ENCODE results near the gene SLC20A1. TPM values are rescaled to one million over a fixed set of nuclear protein-coding genes. Genes with fewer than 3 reads are reported as not detected.

The SLC20A1 gene
- total RNA-seq, 1 donor from 2014 or later: 43.5 TPM

DNA sequence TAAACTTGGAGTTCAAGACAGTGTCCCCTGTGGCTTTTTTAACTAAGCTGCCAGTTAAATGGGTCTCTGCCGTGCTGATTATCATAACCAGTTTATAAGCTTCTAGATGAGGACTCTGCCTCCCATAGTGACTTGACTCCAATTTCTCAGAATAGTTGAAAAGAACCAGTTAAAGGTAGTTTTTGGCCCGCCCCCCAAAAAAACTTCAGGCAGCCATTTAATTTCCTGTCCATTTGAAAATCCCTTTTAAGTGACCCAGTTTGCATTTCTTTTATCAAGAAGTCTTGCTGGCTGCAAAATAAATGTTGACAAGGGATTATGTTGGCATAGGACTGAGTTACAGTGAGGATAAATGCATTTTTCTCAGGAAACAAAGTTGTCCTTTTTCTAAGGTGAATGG is 2.3 kb downstream of the SLC20A1 start:
- peak overlapping the region; percentile 92 for H3K4me3 ChIP-seq
- intact Hi-C loops (cut with DNase I): no loop called here
- no peak overlapping the region for H3K27ac ChIP-seq
- H3K36me3 ChIP-seq: peaks cover 59% of the 10 kb centered on the region
- no peak for ATAC-seq
- TF ChIP-seq, protein P1, sequence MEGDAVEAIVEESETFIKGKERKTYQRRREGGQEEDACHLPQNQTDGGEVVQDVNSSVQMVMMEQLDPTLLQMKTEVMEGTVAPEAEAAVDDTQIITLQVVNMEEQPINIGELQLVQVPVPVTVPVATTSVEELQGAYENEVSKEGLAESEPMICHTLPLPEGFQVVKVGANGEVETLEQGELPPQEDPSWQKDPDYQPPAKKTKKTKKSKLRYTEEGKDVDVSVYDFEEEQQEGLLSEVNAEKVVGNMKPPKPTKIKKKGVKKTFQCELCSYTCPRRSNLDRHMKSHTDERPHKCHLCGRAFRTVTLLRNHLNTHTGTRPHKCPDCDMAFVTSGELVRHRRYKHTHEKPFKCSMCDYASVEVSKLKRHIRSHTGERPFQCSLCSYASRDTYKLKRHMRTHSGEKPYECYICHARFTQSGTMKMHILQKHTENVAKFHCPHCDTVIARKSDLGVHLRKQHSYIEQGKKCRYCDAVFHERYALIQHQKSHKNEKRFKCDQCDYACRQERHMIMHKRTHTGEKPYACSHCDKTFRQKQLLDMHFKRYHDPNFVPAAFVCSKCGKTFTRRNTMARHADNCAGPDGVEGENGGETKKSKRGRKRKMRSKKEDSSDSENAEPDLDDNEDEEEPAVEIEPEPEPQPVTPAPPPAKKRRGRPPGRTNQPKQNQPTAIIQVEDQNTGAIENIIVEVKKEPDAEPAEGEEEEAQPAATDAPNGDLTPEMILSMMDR (IDR thresholded peaks at IDR 0.05): no peak
- no peaks in the 10 kb centered on the region for H3K27me3 ChIP-seq (ENCODE audit: low read depth)
- no peaks in the 10 kb centered on the region for H3K9me3 ChIP-seq
- peaks cover 40% of the 10 kb centered on the region for H3K4me1 ChIP-seq
- DNase-seq: no peak

DNA sequence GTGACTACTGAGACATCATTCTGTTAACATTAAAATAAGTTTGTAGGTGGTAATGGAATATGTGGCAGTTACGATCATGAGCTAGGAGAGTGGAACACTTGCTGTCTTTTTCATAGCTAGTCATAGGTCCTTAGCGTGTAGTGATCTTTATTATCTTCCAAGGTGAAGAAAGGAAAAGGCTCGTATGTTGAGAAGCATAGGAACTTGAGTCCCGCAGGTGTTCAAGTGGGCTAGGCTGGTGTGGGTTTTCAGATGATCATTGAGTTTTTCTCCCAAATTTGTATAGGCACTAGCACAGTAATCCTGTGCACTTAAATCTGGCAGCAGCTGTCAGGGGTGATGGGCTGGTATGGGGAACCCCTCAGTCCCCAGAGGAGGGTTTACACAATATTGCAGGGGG is 10.9 kb downstream of the SLC20A1 start:
- DNase-seq (no peak), ATAC-seq (no peak)
- Histone ChIP-seq H3K36me3 (peaks cover 100% of the 10 kb centered on the region), H3K4me1 (peaks cover 6% of the 10 kb centered on the region), H3K27me3 (ENCODE audit: low read depth) (no peaks in the 10 kb centered on the region), H3K9me3 (no peaks in the 10 kb centered on the region), H3K4me3 (no peak overlapping the region), H3K27ac (no peak overlapping the region)
- TF ChIP-seq, protein P1 (IDR thresholded peaks at IDR 0.05): no peak
- intact Hi-C loops (cut with DNase I): no loop called here

DNA sequence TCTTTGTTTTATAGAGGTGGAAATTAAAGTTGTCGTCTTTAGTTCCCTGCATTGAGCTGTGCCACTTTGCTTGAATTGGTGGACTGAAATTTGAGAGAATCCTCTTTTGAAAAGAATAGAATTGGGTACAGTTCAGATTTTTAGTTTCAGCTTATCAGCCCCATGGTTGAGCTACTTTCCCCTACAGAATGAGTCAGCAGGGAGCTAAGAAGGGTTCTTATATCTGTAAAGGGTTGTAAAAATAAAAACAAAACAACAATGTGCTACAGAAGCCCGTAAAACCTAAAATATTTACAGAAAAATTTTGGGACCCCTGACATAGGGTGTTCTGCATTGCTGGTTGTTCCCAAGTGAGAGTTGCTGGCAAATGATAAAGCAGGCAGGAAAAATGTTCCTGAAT is 12.6 kb downstream of the SLC20A1 start:
- no peak for ATAC-seq
- no peaks in the 10 kb centered on the region for H3K27me3 ChIP-seq (ENCODE audit: low read depth)
- no peak overlapping the region for H3K4me3 ChIP-seq
- no peak overlapping the region for H3K27ac ChIP-seq
- H3K4me1 ChIP-seq: peaks cover 12% of the 10 kb centered on the region
- DNase-seq: no peak
- H3K9me3 ChIP-seq: no peaks in the 10 kb centered on the region
- intact Hi-C loops (cut with DNase I): no loop called here
- TF ChIP-seq, protein P1 (IDR thresholded peaks at IDR 0.05): no peak
- H3K36me3 ChIP-seq: peaks cover 100% of the 10 kb centered on the region

DNA sequence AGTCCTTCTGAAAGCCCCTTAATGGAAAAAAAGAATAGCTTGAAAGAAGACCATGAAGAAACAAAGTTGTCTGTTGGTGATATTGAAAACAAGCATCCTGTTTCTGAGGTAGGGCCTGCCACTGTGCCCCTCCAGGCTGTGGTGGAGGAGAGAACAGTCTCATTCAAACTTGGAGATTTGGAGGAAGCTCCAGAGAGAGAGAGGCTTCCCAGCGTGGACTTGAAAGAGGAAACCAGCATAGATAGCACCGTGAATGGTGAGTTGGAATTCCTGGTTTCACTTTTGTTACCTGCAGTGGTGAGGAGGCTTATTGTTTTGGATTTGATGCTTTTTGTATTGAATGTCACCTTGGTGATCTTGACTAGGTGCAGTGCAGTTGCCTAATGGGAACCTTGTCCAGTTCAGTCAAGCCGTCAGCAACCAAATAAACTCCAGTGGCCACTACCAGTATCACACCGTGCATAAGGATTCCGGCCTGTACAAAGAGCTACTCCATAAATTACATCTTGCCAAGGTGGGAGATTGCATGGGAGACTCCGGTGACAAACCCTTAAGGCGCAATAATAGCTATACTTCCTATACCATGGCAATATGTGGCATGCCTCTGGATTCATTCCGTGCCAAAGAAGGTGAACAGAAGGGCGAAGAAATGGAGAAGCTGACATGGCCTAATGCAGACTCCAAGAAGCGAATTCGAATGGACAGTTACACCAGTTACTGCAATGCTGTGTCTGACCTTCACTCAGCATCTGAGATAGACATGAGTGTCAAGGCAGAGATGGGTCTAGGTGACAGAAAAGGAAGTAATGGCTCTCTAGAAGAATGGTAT is 13.3 kb downstream of the SLC20A1 start:
- DNase-seq (no peak), ATAC-seq (no peak)
- Histone ChIP-seq H3K4me1 (peaks cover 12% of the 10 kb centered on the region), H3K27ac (no peak overlapping the region), H3K9me3 (no peaks in the 10 kb centered on the region), H3K27me3 (ENCODE audit: low read depth) (no peaks in the 10 kb centered on the region), H3K4me3 (no peak overlapping the region), H3K36me3 (peaks cover 100% of the 10 kb centered on the region)
- TF ChIP-seq, protein P1 (IDR thresholded peaks at IDR 0.05): no peak
- intact Hi-C loops (cut with DNase I): no loop called here

DNA sequence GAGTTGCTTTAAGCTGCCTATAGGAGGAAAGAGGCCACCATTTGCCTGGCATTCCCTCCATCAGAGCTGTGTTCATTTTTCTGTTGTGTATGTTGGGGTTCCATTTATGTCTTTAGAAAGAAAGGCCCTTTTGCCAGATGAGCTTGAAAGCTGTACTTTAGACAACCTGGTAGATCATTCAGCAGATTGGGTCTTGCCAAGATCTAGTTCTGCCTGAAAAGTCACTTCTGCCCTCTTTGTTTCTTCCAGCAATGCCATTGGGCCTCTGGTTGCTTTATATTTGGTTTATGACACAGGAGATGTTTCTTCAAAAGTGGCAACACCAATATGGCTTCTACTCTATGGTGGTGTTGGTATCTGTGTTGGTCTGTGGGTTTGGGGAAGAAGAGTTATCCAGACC is 14.4 kb downstream of the SLC20A1 start:
- no peaks in the 10 kb centered on the region for H3K27me3 ChIP-seq (ENCODE audit: low read depth)
- TF ChIP-seq, protein P1 (IDR thresholded peaks at IDR 0.05): no peak
- peaks cover 12% of the 10 kb centered on the region for H3K4me1 ChIP-seq
- DNase-seq (no peak), ATAC-seq (no peak)
- H3K4me3 ChIP-seq: no peak overlapping the region
- H3K9me3 ChIP-seq: no peaks in the 10 kb centered on the region
- H3K27ac ChIP-seq: no peak overlapping the region
- H3K36me3 ChIP-seq: peaks cover 100% of the 10 kb centered on the region
- intact Hi-C loops (cut with DNase I): no loop called here

All from lower lobe of right lung (tissue), 2 donors.